ENCODE data around the gene JADE1.

Gene JADE1

GRCh38 chr4:128868758-128869157 is 59.3 kb downstream of the JADE1 start:
- no peak overlapping the region for H3K27ac ChIP-seq
- no peak for DNase-seq (ENCODE audit: low read depth, low spot score)

GRCh38 chr4:128869776-128870509 is 60.4 kb downstream of the JADE1 start:
- no peak for DNase-seq (ENCODE audit: low read depth, low spot score)
- H3K27ac ChIP-seq = no peak overlapping the region

DNA sequence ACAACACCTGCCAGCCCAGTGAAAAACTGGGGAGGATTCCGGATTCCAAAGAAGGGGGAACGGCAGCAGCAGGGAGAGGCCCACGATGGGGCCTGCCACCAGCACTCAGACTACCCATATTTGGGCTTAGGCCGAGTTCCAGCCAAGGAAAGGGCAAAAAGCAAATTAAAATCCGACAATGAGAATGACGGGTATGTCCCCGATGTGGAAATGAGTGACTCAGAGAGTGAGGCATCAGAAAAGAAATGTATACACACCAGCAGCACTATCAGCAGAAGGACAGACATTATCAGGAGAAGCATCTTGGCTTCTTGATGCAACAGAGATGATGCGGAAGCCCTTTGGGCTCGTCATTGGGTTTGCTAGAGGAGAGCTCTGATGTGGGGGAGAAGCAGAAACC is 62.4 kb downstream of the JADE1 start:
- DNase-seq (ENCODE audit: low read depth, low spot score) = no peak
- no peak overlapping the region for H3K27ac ChIP-seq

DNA sequence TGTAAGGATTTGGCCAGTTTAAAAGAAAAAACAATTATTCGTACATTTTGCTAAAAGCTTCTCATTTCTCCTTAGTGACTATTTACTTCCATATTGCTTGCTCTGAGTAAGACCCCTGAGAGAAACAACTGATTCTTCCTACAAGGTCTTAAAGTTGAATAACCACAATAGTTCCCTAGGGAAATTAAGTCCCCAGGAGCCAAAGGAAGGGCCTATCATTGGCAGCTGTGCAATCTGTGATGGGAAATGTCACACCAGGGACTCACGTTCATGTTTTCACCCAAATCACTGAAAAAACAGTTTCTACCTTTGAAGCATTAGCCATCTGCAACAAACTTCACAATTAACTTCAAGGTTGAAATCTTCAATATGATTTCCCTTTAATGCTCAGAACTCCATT is 66.7 kb downstream of the JADE1 start:
- H3K27ac ChIP-seq = no peak overlapping the region
- no peak for DNase-seq (ENCODE audit: low read depth, low spot score)

DNA sequence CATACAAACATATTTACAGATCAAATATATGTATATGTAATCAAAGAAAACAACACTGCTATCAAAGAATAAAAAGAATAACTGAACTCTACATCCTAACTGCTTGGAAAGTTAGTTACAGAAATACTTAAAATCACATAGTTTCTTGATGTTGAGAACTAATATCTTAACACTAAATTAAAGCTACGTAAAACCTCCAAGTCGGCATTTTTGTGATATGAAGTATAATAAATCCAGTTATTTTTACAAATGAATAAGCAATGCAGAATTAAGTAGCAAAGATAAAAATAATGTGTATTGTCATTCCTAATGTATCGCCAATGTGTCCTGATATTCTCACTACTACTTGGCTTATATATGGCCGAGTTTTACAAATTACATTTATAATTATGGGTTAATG is 68.4 kb downstream of the JADE1 start:
- H3K27ac ChIP-seq = no peak overlapping the region
- DNase-seq (ENCODE audit: low read depth, low spot score) = no peak

DNA sequence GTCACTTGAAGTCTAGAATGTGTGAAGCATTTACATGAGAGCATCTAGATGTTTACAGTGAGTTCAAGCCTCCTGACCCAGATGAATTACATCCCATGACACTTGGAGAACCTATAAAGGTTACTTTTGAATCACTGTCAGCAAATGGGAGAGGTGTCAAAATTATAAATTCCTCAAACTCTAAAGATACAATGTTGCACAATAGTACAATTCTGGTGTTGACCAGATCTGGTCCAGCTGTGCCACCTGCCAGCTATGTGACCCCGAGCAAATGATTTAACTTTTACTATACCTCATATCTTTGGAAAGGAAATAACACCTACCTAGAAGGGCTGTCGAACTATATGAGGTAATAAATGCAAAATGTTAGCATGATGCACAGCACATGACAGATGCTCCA is 69.8 kb downstream of the JADE1 start:
- H3K27ac ChIP-seq = no peak overlapping the region
- DNase-seq (ENCODE audit: low read depth, low spot score) = no peak

GRCh38 chr4:128879971-128880370 is 70.5 kb downstream of the JADE1 start:
- DNase-seq (ENCODE audit: low read depth, low spot score) = no peak
- no peak overlapping the region for H3K27ac ChIP-seq

DNA sequence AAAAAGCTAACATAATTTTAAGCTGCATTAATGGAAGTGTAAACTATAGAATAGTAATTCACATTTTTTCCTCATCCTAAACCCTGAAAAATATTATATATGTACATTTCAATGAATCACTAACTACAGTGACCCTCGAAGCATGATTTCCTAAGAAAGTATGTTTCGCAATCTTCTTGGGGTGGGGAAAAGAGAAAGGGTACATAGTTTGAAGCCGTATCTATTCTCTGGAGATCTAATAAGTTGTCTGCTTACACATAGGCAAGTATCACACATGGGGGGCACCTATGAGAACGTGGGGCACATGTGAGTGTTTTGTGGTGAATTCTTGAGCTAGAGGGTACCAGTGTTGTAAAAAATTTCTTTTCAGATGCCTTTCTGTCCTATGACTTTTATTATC is 71.2 kb downstream of the JADE1 start:
- H3K27ac ChIP-seq = no peak overlapping the region
- DNase-seq (ENCODE audit: low read depth, low spot score) = no peak

- no peak for DNase-seq (ENCODE audit: low read depth, low spot score)
- no peak overlapping the region for H3K27ac ChIP-seq
Measured at GRCh38 chr4:128904821-128905220, 95.3 kb downstream of the JADE1 start.

GRCh38 chr4:128906581-128906980 is 97.1 kb downstream of the JADE1 start:
- H3K27ac ChIP-seq = no peak overlapping the region
- no peak for DNase-seq (ENCODE audit: low read depth, low spot score)

DNA sequence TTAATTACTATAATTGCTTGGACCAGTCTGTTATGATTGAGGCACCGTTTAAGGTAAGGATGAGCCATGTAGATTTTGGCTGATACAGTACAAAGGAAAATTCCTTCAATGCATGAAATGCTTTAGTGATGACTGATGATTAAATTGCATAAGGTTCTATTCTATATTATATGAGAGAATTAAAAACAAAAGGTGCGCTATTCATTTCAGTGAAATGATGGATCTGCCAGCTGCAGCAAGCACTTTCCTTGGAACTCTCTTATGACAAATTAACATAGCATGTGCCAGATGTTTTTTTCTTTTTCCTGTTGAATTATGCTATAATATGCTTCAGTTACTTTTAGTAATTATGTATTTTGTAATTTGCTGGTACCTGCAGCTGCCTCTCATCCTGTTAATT is 98.5 kb downstream of the JADE1 start:
- H3K27ac ChIP-seq = no peak overlapping the region
- no peak for DNase-seq (ENCODE audit: low read depth, low spot score)

DNA sequence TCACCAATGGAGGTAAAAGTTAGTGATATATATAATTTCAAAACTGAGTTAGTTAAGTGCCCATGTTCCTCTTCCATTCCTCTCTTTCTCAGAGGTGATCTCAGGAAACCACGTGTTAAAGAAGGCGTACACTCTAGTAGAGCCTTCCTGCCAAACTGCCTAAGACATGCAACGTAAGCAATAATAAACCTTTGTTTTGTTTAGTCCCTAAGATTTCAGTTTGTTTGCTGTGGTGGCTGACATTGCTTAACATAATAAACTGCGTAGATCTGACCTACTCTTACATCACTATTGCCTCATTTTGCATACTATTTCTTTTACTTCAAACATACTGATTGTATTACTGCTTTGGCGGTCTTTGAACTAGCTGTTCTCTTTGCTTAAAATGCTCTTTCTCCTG is 99.2 kb downstream of the JADE1 start:
- no peak for DNase-seq (ENCODE audit: low read depth, low spot score)
- no peak overlapping the region for H3K27ac ChIP-seq

GRCh38 chr4:128913228-128913627 is 103.7 kb downstream of the JADE1 start:
- H3K27ac ChIP-seq = no peak overlapping the region
- no peak for DNase-seq (ENCODE audit: low read depth, low spot score)

- no peak overlapping the region for H3K27ac ChIP-seq
Measured at GRCh38 chr4:128915544-128915943, 106.0 kb downstream of the JADE1 start.

DNA sequence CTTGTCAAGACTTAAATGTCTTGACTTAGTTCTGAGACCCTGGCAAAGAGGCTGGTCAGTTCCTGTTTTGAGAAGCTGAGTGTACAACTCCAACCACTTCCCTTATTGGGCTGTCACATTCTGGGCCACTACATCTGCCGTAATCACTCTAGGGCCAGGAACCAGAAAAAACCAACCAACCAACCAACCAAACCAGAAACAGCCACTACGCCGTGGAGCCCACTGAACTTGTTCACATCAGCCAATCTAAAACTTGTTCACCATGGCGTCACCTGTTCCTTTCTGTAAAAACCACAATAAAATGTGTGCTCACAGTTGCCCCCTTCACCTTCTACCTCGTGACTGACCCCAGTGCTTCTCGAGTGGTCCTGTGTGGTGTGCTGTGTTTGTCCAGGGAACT is 107.3 kb downstream of the JADE1 start:
- no peak for DNase-seq (ENCODE audit: low read depth, low spot score)
- H3K27ac ChIP-seq = no peak overlapping the region

More at GRCh38 chr4:128915544-128915943, 106.0 kb downstream of the JADE1 start:
- DNase-seq (ENCODE audit: low read depth, low spot score) = no peak

- DNase-seq (ENCODE audit: low read depth, low spot score) = no peak
Measured at GRCh38 chr4:128917781-128918180, 108.3 kb downstream of the JADE1 start.

DNA sequence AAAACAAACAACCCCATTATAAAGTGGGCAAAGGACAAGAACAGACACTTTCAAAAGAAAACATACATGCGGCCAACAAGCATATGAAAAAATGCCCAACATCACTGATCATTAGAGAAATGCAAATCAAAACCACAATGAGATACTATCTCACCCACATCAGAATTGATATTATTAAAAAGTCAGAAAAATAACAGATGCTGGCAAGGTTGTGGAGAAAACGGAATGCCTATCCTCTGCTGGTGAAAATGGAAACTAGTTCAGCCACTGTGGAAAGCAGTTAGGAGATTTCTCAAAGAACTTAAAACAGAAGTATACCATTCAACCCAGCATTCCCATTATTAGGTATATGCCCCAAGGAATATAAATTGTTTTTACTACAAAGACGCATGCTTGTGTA is 112.5 kb downstream of the JADE1 start:
- DNase-seq (ENCODE audit: low read depth, low spot score) = no peak
- H3K27ac ChIP-seq = no peak overlapping the region

More at GRCh38 chr4:128917781-128918180, 108.3 kb downstream of the JADE1 start:
- no peak overlapping the region for H3K27ac ChIP-seq
